ENCODE data around the gene MLLT6.

Gene MLLT6

DNA sequence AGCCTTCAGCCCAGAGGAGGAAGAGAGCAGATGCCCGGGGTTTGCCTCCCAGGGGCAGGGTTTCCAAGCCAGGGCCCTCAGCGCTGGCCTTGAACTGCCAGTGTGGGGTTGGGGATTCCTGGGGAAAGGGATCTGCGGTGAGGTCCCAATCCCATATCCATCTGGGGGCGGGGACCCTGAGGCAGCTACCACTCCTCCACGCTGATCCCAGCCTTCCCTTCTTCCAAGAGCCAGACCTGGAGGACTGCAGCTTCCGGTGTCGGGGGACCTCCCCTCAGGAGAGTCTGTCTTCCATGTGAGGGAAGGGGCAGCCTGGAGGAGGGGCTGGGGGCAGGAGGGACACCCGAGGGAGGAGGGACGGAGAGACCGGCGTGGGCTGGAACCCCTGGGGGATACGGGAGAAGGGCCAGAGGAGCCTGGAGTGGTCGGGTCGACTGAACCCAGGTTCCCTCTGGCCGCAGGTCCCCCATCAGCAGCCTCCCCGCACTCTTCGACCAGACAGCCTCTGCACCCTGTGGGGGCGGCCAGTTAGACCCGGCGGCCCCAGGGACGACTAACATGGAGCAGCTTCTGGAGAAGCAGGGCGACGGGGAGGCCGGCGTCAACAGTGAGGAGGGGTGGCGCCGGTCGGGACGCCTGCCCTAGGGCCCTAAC is 14.3 kb downstream of the MLLT6 start:
- no peak for TF ChIP-seq SIN3A (IDR thresholded peaks at IDR 0.05; ENCODE audit: borderline replicate concordance, insufficient read depth, low read length)
- TF ChIP-seq, protein P1, sequence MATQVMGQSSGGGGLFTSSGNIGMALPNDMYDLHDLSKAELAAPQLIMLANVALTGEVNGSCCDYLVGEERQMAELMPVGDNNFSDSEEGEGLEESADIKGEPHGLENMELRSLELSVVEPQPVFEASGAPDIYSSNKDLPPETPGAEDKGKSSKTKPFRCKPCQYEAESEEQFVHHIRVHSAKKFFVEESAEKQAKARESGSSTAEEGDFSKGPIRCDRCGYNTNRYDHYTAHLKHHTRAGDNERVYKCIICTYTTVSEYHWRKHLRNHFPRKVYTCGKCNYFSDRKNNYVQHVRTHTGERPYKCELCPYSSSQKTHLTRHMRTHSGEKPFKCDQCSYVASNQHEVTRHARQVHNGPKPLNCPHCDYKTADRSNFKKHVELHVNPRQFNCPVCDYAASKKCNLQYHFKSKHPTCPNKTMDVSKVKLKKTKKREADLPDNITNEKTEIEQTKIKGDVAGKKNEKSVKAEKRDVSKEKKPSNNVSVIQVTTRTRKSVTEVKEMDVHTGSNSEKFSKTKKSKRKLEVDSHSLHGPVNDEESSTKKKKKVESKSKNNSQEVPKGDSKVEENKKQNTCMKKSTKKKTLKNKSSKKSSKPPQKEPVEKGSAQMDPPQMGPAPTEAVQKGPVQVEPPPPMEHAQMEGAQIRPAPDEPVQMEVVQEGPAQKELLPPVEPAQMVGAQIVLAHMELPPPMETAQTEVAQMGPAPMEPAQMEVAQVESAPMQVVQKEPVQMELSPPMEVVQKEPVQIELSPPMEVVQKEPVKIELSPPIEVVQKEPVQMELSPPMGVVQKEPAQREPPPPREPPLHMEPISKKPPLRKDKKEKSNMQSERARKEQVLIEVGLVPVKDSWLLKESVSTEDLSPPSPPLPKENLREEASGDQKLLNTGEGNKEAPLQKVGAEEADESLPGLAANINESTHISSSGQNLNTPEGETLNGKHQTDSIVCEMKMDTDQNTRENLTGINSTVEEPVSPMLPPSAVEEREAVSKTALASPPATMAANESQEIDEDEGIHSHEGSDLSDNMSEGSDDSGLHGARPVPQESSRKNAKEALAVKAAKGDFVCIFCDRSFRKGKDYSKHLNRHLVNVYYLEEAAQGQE (IDR thresholded peaks at IDR 0.05; ENCODE audit: insufficient read depth in 1 of 2, low read depth in 2 of 2, low read length in 2 of 2) = no peak
- TF ChIP-seq FOXP2 (optimal IDR thresholded peaks at IDR 0.05; ENCODE audit: borderline replicate concordance, extremely low read depth, extremely low read length, insufficient read depth) = no peak
- no peak for TF ChIP-seq TAF1 (IDR thresholded peaks at IDR 0.05; ENCODE audit: borderline replicate concordance, insufficient read depth, low read length)
- TF ChIP-seq POLR2AphosphoS5 (IDR thresholded peaks at IDR 0.05; ENCODE audit: low read depth, low read length) = no peak; the same call in 1 of the 2 replicates

DNA sequence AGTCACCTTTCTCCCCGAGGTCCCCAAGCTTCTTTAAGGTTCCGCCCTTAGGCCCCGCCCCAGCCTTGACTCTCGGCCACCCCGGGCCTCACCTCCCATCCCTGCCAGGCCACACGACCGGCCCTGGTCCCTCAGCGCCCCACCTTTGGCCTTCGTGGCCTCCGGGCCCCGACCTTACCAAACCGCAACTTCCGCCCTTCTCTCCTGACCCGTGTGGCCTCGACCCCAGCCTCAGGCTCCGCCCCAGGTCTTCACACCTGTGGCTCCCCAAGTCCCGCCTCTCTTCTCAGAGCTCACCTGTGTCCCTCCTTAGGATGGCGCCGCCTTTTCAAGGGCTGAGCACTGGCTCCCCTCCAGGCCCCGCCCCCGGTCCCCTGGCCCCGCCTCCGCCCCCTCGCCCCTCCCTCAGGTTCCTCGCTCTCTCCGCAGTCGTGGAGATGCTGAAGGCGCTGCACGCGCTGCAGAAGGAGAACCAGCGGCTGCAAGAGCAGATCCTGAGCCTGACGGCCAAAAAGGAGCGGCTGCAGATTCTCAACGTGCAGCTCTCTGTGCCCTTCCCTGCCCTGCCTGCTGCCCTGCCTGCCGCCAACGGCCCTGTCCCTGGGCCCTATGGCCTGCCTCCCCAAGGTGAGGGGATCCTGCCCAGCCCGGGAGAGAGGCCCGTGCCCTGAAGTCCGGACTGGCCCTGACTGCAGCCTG is 15.0 kb downstream of the MLLT6 start:
- TF ChIP-seq, protein P1 (IDR thresholded peaks at IDR 0.05; ENCODE audit: insufficient read depth in 1 of 2, low read depth in 2 of 2, low read length in 2 of 2) = no peak
- TF ChIP-seq FOXP2 (optimal IDR thresholded peaks at IDR 0.05; ENCODE audit: borderline replicate concordance, extremely low read depth, extremely low read length, insufficient read depth) = no peak

DNA sequence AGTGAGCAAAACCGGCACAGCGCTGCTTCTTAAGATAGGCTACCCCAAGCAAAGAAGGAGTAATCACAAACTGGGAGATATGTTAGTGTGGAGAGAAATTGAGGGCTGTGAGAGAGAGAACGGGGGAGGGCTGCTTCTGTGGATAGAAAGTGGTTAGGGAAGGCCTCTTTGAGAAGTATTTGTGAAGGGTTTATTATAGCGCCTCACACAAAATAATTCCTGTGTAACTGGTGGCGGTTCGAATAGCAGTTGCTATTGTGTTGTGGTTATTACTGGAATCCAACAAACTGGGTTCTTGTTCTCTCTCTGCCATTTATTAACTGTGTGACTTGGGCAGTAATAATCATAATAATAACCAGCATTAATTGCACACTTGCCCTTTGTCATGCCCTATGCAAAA is 15.9 kb downstream of the MLLT6 start:
- no peak for TF ChIP-seq SIN3A (IDR thresholded peaks at IDR 0.05; ENCODE audit: borderline replicate concordance, insufficient read depth, low read length)
- TF ChIP-seq FOXP2 (optimal IDR thresholded peaks at IDR 0.05; ENCODE audit: borderline replicate concordance, extremely low read depth, extremely low read length, insufficient read depth) = no peak
- TF ChIP-seq, protein P1 (IDR thresholded peaks at IDR 0.05; ENCODE audit: insufficient read depth in 1 of 2, low read depth in 2 of 2, low read length in 2 of 2) = no peak
- TF ChIP-seq POLR2AphosphoS5 (IDR thresholded peaks at IDR 0.05; ENCODE audit: low read depth, low read length) = no peak
- TF ChIP-seq TAF1 (IDR thresholded peaks at IDR 0.05; ENCODE audit: borderline replicate concordance, insufficient read depth, low read length) = no peak

DNA sequence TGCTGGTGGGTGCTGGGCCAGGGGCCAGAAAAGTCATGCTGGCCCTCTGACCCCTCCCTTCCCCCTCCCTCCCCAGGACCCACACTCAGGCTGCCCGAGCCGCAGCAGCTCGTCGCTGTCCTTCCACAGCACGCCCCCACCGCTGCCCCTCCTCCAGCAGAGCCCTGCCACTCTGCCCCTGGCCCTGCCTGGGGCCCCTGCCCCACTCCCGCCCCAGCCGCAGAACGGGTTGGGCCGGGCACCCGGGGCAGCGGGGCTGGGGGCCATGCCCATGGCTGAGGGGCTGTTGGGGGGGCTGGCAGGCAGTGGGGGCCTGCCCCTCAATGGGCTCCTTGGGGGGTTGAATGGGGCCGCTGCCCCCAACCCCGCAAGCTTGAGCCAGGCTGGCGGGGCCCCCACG is 16.7 kb downstream of the MLLT6 start:
- TF ChIP-seq, protein P1 (IDR thresholded peaks at IDR 0.05; ENCODE audit: insufficient read depth in 1 of 2, low read depth in 2 of 2, low read length in 2 of 2) = no peak
- TF ChIP-seq FOXP2 (optimal IDR thresholded peaks at IDR 0.05; ENCODE audit: borderline replicate concordance, extremely low read depth, extremely low read length, insufficient read depth) (no peak), TAF1 (IDR thresholded peaks at IDR 0.05; ENCODE audit: borderline replicate concordance, insufficient read depth, low read length) (no peak), POLR2AphosphoS5 (IDR thresholded peaks at IDR 0.05; ENCODE audit: low read depth, low read length) (no peak), SIN3A (IDR thresholded peaks at IDR 0.05; ENCODE audit: borderline replicate concordance, insufficient read depth, low read length) (no peak)
